ENCODE data around the gene CIRBP. TPM values are rescaled to one million over a fixed set of nuclear protein-coding genes. Genes with fewer than 3 reads are reported as not detected.
A peak's percentile ranks its signal among the peaks of the same experiment; 100 is the strongest.

CIRBP gene
- total and polyA plus RNA-seq, 9 of the 15 experiments (the other 6 are each of a cell fraction or from before 2014, with no cell fraction given): 20.5 to 327 (median 176) TPM

DNA sequence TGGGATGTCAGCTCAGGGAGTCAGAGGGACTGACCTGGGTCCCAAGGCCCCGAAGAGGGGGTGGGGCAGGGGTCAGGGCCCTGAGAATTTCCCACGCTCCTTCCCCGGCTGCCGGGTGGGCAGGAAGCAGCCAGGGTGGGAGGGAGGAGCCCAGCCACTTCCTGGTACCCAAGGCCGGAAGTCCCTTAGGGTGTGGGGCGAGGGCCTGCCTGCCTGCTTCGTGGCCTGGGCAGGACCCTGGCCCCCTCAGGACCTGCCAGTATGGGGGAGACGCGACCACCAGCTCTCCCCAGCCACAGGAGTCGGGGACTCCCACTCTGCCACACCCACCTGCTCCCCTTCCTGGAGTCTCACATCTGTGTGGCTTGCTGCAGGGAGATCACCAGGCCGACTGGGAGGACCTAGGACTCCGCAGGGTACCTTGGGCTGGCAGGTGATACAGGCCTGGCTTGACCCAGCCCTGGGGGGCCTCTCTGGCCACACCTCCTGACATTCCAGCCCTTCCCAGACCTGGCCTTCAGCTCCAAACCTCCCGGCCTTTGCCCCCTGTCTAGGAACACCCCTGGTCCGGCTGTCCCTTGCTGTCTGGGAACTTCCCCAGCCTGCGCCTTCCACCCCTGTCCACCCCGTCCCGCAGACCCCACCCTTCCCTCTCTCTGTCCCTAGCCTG lies 9.8 kb upstream of the CIRBP start (continued):
- TF ChIP-seq ZBTB7A (IDR thresholded peaks at IDR 0.05; ENCODE audit: borderline replicate concordance, control insufficient read depth, low read depth, low read length) (peak; percentile 91), NR4A1 (CRISPR knock-in tag; IDR thresholded peaks at IDR 0.05) (no peak), NR4A1 (tag; IDR thresholded peaks at IDR 0.05) (no peak), ARID1B (IDR thresholded peaks at IDR 0.05) (peak; percentile 34; the same call in 1 of the 2 replicates), CAMTA2 (CRISPR knock-in tag; conservative IDR thresholded peaks at IDR 0.05) (no peak), CXXC5 (CRISPR knock-in tag; IDR thresholded peaks at IDR 0.05) (peak; percentile 13; the same call in 1 of the 2 replicates), POLR2AphosphoS2 (IDR thresholded peaks at IDR 0.05; ENCODE audit: low read length) (peak; percentile 98), RBM22 (IDR thresholded peaks at IDR 0.05; ENCODE audit: low read depth, low read length, poor library complexity, severe bottlenecking) (peak; percentile 89), RFX5 (IDR thresholded peaks at IDR 0.05; ENCODE audit: low read depth, low read length) (no peak), DDX20 (tag; IDR thresholded peaks at IDR 0.05; ENCODE audit: low read depth) (no peak), HMGN3 (IDR thresholded peaks at IDR 0.05; ENCODE audit: borderline replicate concordance, extremely low read depth, insufficient read length, low read depth, low read length) (peak; percentile 87), ZFPM2 (CRISPR knock-in tag; IDR thresholded peaks at IDR 0.05) (0 out of 2 replicates have a peak, but pooled peaks have one; percentile 67), POLR2AphosphoS5 (IDR thresholded peaks at IDR 0.05; ENCODE audit: control insufficient read depth, insufficient read depth, low read depth, low read length) (peak; percentile 86), ASH1L (IDR thresholded peaks at IDR 0.05; ENCODE audit: borderline replicate concordance, low read depth, partially characterized antibody) (peak; percentile 22), ZNF444 (CRISPR knock-in tag; IDR thresholded peaks at IDR 0.05) (no peak), CREM (IDR thresholded peaks at IDR 0.05; ENCODE audit: low read depth) (peak; percentile 4; the same call in 1 of the 2 replicates), YY1 (IDR thresholded peaks at IDR 0.05; ENCODE audit: borderline replicate concordance in 1 of 3, control insufficient read depth in 1 of 3, extremely low read depth in 1 of 3, insufficient read depth in 3 of 3, insufficient read length in 1 of 3, insufficient replicate concordance in 2 of 3, low read depth in 1 of 3, low read length in 2 of 3) (no peak), ATF7 (IDR thresholded peaks at IDR 0.05) (peak; percentile 51; the same call in 1 of the 2 replicates)
- TF ChIP-seq, protein P1, sequence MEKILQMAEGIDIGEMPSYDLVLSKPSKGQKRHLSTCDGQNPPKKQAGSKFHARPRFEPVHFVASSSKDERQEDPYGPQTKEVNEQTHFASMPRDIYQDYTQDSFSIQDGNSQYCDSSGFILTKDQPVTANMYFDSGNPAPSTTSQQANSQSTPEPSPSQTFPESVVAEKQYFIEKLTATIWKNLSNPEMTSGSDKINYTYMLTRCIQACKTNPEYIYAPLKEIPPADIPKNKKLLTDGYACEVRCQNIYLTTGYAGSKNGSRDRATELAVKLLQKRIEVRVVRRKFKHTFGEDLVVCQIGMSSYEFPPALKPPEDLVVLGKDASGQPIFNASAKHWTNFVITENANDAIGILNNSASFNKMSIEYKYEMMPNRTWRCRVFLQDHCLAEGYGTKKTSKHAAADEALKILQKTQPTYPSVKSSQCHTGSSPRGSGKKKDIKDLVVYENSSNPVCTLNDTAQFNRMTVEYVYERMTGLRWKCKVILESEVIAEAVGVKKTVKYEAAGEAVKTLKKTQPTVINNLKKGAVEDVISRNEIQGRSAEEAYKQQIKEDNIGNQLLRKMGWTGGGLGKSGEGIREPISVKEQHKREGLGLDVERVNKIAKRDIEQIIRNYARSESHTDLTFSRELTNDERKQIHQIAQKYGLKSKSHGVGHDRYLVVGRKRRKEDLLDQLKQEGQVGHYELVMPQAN (IDR thresholded peaks at IDR 0.05; ENCODE audit: borderline replicate concordance): peak; percentile 35; the same call in 1 of the 2 replicates
- TF ChIP-seq, protein P2, sequence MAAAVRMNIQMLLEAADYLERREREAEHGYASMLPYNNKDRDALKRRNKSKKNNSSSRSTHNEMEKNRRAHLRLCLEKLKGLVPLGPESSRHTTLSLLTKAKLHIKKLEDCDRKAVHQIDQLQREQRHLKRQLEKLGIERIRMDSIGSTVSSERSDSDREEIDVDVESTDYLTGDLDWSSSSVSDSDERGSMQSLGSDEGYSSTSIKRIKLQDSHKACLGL (CRISPR knock-in tag; IDR thresholded peaks at IDR 0.05; ENCODE audit: borderline replicate concordance, poor library complexity, severe bottlenecking): no peak
- TF ChIP-seq, protein P3, sequence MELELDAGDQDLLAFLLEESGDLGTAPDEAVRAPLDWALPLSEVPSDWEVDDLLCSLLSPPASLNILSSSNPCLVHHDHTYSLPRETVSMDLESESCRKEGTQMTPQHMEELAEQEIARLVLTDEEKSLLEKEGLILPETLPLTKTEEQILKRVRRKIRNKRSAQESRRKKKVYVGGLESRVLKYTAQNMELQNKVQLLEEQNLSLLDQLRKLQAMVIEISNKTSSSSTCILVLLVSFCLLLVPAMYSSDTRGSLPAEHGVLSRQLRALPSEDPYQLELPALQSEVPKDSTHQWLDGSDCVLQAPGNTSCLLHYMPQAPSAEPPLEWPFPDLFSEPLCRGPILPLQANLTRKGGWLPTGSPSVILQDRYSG (tag; conservative IDR thresholded peaks at IDR 0.05; ENCODE audit: low read depth): no peak
- TF ChIP-seq, protein P4, sequence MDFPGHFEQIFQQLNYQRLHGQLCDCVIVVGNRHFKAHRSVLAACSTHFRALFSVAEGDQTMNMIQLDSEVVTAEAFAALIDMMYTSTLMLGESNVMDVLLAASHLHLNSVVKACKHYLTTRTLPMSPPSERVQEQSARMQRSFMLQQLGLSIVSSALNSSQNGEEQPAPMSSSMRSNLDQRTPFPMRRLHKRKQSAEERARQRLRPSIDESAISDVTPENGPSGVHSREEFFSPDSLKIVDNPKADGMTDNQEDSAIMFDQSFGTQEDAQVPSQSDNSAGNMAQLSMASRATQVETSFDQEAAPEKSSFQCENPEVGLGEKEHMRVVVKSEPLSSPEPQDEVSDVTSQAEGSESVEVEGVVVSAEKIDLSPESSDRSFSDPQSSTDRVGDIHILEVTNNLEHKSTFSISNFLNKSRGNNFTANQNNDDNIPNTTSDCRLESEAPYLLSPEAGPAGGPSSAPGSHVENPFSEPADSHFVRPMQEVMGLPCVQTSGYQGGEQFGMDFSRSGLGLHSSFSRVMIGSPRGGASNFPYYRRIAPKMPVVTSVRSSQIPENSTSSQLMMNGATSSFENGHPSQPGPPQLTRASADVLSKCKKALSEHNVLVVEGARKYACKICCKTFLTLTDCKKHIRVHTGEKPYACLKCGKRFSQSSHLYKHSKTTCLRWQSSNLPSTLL (IDR thresholded peaks at IDR 0.05): no peak

Data from K562 (cell line).